Brain microvascular endothelial cell (primary cell): Measurements from ENCODE around the gene ITPR2.
"Not testable (repeated sequence)": the region's sequence is repeated elsewhere in the genome, so short reads cannot be mapped to it uniquely, and the experiment has no call there.

Source experiments
- DNase-seq: peaks from one replicate; pipeline ENCODE4 v3.0.0-alpha.2; 2020
- H3K27ac ChIP-seq: fragments of 250-450 bp; sonication (Bioruptor Pico); 2 replicates; pipeline ENCODE4 v1.5.1; 2020; ENCODE audit warnings: mild to moderate bottlenecking, moderate library complexity
- H3K27me3 ChIP-seq: fragments of 250-450 bp; sonication (Bioruptor Pico); replicated peaks from 2 replicates; pipeline ENCODE4 v1.5.1; 2020; ENCODE audit warnings: mild to moderate bottlenecking
- H3K36me3 ChIP-seq: fragments of 250-450 bp; sonication (Bioruptor Pico); replicated peaks from 2 replicates; pipeline ENCODE4 v1.5.1; 2020; ENCODE audit warnings: mild to moderate bottlenecking
- H3K4me3 ChIP-seq: 2 replicates; pipeline ENCODE4 v1.5.1; 2011; ENCODE audit warnings: low read depth, mild to moderate bottlenecking, control low read depth, low read length, moderate library complexity
- in situ Hi-C: cut with HindIII; loops from 2 replicates; pipeline ENCODE4 v1.10.0; 2017; ENCODE audit warnings: low sequenced_read_pairs, low pct_ligation_motif_present
- TF ChIP-seq, protein P1 (sequence below): IDR thresholded peaks from 2 replicates; pipeline ENCODE4 v1.5.1; 2011; ENCODE audit warnings: low read depth, mild to moderate bottlenecking, moderate library complexity, low read length, control low read depth, inconsistent platforms; ENCODE audit errors: missing control alignments

The ITPR2 gene

DNA sequence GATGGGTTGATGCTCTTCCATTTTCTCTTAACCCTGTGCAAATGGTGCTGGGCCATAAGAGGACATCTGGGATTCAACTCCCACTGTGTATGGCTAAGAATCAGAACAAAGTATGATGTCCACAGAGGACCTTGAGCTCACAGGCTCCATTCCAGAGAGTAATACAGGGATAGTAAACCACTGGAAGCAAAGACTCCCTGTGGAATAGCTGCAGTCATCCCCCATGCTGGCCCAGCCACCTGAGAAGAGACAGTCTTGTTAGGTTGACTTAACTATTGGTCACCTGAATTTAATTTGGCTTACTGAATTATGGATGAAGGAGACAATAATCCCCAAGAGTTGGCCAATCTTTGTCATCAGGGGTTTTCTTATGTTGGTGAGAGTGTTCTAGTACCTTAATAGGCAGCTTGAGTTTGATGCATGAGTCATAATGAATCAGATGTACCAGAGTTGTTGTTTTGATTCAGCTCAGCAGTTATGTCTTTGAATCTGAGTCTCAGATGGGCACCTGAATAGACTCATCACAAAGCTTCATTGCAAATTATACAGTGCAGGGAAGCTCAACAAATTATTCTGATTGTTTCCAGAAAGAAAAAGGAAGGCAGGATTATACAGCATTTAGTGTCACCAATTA is 514.9 kb downstream of the ITPR2 start:
- Histone ChIP-seq H3K36me3 (no peaks in the 10 kb centered on the region), H3K27me3 (no peaks in the 10 kb centered on the region), H3K27ac (peak overlapping the region; percentile 93), H3K4me3 (no peak overlapping the region)
- DNase-seq, result peak; percentile 63
- in situ Hi-C loops, result no loop called here
- TF ChIP-seq, protein P1, sequence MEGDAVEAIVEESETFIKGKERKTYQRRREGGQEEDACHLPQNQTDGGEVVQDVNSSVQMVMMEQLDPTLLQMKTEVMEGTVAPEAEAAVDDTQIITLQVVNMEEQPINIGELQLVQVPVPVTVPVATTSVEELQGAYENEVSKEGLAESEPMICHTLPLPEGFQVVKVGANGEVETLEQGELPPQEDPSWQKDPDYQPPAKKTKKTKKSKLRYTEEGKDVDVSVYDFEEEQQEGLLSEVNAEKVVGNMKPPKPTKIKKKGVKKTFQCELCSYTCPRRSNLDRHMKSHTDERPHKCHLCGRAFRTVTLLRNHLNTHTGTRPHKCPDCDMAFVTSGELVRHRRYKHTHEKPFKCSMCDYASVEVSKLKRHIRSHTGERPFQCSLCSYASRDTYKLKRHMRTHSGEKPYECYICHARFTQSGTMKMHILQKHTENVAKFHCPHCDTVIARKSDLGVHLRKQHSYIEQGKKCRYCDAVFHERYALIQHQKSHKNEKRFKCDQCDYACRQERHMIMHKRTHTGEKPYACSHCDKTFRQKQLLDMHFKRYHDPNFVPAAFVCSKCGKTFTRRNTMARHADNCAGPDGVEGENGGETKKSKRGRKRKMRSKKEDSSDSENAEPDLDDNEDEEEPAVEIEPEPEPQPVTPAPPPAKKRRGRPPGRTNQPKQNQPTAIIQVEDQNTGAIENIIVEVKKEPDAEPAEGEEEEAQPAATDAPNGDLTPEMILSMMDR, result no peak

DNA sequence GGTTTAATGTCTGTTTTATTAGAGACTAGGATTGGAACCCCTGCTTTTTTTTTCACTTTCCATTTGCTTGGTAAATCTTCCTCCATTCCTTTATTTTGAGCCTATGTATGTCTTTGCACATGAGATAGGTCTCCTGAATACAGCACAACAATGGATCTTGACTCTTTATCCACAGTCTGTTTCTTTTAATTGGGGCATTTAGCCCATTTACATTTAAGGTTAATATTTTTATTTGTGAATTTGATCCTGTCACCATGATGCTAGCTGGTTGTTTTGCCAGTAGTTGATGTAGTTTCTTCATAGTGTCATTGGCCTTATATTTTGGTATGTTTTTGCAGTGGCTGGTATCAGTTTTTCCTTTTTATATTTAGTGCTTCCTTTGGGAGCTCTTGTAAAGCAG is 518.9 kb downstream of the ITPR2 start:
- H3K27ac ChIP-seq, DNase-seq, H3K36me3 ChIP-seq, H3K27me3 ChIP-seq, in situ Hi-C loops, H3K4me3 ChIP-seq: not testable (repeated sequence)

DNA sequence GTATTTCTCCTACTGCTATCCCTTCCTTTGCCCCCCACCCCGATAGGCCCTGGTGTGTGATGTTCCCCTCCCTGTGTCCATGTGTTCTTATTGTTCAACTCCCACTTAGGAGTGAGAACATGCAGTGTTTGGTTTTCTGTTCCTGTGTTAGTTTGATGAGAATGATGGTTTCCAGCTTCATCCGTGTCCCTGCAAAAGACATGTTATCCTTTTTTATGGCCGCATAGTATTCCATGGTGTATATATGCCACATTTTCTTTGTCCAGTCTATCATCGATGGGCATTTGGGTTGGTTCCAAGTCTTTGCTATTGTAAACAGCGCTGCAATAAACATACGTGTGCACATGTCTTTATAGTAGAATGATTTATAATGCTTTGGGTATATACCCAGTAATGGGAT is 522.5 kb downstream of the ITPR2 start:
- H3K27ac ChIP-seq, DNase-seq, in situ Hi-C loops, H3K27me3 ChIP-seq, H3K36me3 ChIP-seq, H3K4me3 ChIP-seq: not testable (repeated sequence)

DNA sequence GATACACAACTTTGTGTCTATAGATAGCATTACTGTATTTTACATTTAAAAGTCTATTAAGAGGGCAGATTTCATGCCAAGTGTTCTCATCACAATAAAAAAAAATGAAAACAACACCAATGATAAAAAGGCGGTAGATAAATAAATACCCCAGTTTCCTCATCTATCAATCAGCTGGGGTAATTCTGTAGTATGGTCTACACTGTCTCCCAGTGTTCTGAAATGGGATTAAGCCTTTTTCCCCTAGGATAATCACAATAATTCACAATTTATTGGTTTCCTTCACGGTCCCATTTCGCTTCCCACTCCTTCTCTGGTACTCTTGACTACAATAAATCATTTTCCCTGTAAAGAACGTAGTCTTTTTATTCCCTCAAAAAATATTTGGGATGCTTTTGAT is 523.4 kb downstream of the ITPR2 start:
- Histone ChIP-seq H3K4me3 (no peak overlapping the region), H3K36me3 (no peaks in the 10 kb centered on the region), H3K27me3 (no peaks in the 10 kb centered on the region), H3K27ac (no peak overlapping the region)
- in situ Hi-C loops, result no loop called here
- no peak for DNase-seq
- TF ChIP-seq, protein P1, result no peak

DNA sequence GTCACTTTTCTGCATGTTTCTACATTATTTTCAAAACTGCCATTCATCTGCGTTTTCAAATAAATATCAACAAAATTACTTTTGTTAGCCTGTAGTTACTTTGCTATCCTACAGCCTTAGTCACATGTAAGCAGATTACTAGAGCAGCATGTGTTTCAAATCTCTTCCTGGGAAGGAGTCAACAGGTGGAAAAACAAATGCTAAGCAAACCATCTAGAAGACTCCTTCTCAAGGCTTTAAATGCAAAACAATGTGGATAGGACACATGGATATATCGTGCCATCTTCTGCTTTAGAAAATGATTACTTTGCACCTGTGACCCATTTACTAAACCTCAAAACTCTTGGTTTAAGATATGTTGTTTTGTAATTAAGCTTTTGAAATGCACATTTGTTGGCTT is 528.7 kb downstream of the ITPR2 start:
- no peak for DNase-seq
- Histone ChIP-seq H3K27ac (no peak overlapping the region), H3K36me3 (no peaks in the 10 kb centered on the region), H3K27me3 (no peaks in the 10 kb centered on the region), H3K4me3 (no peak overlapping the region)
- TF ChIP-seq, protein P1, result no peak
- in situ Hi-C loops, result no loop called here

DNA sequence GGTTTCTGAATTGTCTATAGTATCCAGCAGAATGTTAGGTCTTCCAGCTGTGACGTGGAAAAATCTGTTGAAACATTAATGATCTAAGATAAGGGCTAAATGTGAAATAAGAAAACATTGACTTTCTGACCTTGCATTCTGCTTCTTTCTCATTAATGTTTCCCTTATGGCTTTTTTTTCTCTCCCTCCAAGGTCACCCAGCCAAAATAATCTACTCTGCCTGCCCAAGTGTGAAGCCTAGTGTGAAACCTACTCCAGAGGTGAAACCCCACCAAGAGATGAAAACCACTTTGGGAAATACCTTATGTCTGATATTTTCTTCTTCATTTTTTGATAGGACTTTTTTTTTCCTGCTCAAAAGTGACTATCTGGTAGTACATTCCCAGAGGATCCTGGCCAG is 529.6 kb downstream of the ITPR2 start:
- DNase-seq, result no peak
- no peak overlapping the region for H3K27ac ChIP-seq
- in situ Hi-C loops, result no loop called here
- H3K36me3 ChIP-seq, result no peaks in the 10 kb centered on the region
- TF ChIP-seq, protein P1, result no peak
- H3K4me3 ChIP-seq, result no peak overlapping the region
- no peaks in the 10 kb centered on the region for H3K27me3 ChIP-seq

DNA sequence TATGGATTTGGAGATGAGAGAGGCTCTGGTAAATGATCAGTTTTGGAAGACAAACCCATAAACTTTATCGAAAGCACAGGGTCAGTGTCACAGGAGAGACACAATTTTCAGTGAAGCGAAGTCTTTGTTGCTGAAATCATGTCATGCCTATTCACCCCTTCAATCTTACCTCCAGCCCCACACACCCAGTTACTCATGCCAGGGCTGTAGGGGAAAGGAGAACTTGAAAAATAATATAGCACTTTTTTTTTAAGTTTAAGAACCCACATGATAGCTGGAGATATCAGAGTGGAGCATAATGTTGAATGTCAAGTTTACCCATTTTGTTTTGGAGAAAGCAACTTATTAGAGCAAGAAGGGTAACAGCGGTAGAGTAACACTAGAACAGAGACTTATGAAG is 530.2 kb downstream of the ITPR2 start:
- Histone ChIP-seq H3K27me3 (no peaks in the 10 kb centered on the region), H3K36me3 (no peaks in the 10 kb centered on the region), H3K4me3 (no peak overlapping the region), H3K27ac (no peak overlapping the region)
- TF ChIP-seq, protein P1, result no peak
- in situ Hi-C loops, result no loop called here
- no peak for DNase-seq
